Mucosa of stomach (tissue), 1 donor: ENCODE data around the gene HMGCR.
"Not testable (repeated sequence)": the region's sequence is repeated elsewhere in the genome, so short reads cannot be mapped to it uniquely, and the experiment has no call there.

Experiments used
- H3K27me3 ChIP-seq: one replicate; pipeline ENCODE4 v1.7.0; 2013; ENCODE audit warnings: mild to moderate bottlenecking, low read length; ENCODE audit not compliant: control insufficient read depth, insufficient read depth
- H3K36me3 ChIP-seq: one replicate; pipeline ENCODE4 v1.7.0; 2013; ENCODE audit warnings: low read length; ENCODE audit not compliant: control insufficient read depth, insufficient read depth
- H3K4me1 ChIP-seq: one replicate; pipeline ENCODE4 v1.7.0; 2013; ENCODE audit warnings: mild to moderate bottlenecking, low read length; ENCODE audit not compliant: control insufficient read depth, insufficient read depth
- H3K4me3 ChIP-seq: one replicate; pipeline ENCODE4 v1.7.0; 2013; ENCODE audit warnings: low read length
- H3K9ac ChIP-seq: one replicate; pipeline ENCODE4 v1.7.0; 2013; ENCODE audit warnings: mild to moderate bottlenecking, low read length, moderate library complexity
- H3K9me3 ChIP-seq: one replicate; pipeline ENCODE4 v1.7.0; 2013; ENCODE audit warnings: mild to moderate bottlenecking, low read length, moderate library complexity; ENCODE audit not compliant: control insufficient read depth
- donor health status: Pancreatic carcinoma.

HMGCR gene

GRCh38 chr5:75336615-75337336 is at the start of gene HMGCR:
Gene HMGCR, plus strand, starts transcription at chr5:75337220. Its CDS starts 5,386 bp downstream, at chr5:75342606.
- Histone ChIP-seq H3K9me3 (no peaks in the 10 kb centered on the region), H3K4me1 (peaks cover 16% of the 10 kb centered on the region), H3K27me3 (no peaks in the 10 kb centered on the region), H3K36me3 (no peaks in the 10 kb centered on the region), H3K9ac (peak within 1 kb of the TSS; percentile 90), H3K4me3 (peak within 1 kb of the TSS; percentile 90)

- H3K4me3 ChIP-seq, H3K9ac ChIP-seq, H3K4me1 ChIP-seq, H3K27me3 ChIP-seq, H3K36me3 ChIP-seq, H3K9me3 ChIP-seq: not testable (repeated sequence)
Observed at GRCh38 chr5:75291844-75292243, 45.2 kb upstream of the HMGCR start.

- Histone ChIP-seq H3K36me3 (no peaks in the 10 kb centered on the region), H3K27me3 (no peaks in the 10 kb centered on the region), H3K4me3 (no peak overlapping the region), H3K9me3 (no peaks in the 10 kb centered on the region), H3K9ac (no peak overlapping the region), H3K4me1 (no peaks in the 10 kb centered on the region)
Observed at GRCh38 chr5:75300084-75300483, 36.9 kb upstream of the HMGCR start.

DNA sequence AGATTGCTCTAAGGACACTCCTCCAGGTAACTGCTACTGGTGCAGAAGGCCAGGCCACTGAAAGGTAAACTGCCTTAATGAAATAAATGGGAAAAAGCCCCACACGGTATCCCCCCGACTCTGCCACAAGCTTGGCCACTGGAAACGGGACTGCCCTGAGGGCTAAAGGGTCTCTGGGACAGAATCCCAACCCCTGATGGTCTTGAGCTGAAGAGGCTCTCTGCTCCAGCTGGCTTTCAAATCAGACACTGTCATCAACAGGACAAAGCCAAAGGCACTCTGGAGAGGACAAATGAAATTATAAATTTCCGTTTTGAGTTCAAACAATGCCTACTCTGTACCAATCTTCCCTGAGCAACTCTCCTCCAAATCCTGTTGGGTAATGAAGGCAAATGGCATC is 33.6 kb upstream of the HMGCR start:
- H3K9ac ChIP-seq: no peak overlapping the region
- no peaks in the 10 kb centered on the region for H3K36me3 ChIP-seq
- no peaks in the 10 kb centered on the region for H3K27me3 ChIP-seq
- no peaks in the 10 kb centered on the region for H3K4me1 ChIP-seq
- no peaks in the 10 kb centered on the region for H3K9me3 ChIP-seq
- no peak overlapping the region for H3K4me3 ChIP-seq

DNA sequence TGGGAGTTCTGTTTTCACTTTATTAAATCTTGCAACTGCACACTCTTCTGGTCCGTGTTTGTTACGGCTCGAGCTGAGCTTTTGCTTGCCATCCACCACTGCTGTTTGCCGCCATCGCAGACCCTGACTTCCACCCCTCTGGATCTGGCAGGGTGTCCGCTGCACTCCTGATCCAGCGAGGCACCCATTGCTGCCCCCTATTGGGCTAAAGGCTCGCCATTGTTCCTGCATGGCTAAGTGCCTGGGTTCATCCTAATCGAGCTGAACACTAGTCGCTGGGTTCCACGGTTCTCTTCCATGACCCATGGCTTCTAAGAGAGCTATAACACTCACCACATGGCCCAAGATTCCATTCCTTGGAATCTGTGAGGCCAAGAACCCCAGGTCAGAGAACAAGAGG is 32.5 kb upstream of the HMGCR start:
- not testable (repeated sequence) for H3K9me3 ChIP-seq, H3K4me1 ChIP-seq, H3K27me3 ChIP-seq, H3K36me3 ChIP-seq, H3K9ac ChIP-seq, H3K4me3 ChIP-seq

DNA sequence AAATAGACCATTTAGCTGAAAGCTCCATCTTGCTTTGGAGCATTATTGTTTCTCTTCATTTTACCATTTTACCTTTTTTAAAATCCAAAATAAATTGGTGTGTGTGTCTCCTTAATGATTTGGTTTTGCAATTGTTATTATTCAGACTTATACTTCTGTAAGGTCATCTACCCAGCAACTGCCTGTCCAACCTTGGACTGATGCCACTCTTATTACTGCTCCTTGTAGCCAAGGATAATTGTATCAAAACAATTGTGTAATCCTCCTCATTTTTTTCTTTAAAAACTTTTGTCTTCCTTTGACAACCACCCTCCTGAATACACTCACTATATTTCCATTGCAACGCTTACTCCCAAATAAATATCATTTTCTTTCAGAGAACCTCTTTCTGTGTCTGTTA is 30.3 kb upstream of the HMGCR start:
- no peaks in the 10 kb centered on the region for H3K36me3 ChIP-seq
- no peak overlapping the region for H3K4me3 ChIP-seq
- H3K27me3 ChIP-seq: no peaks in the 10 kb centered on the region
- H3K9me3 ChIP-seq: no peaks in the 10 kb centered on the region
- H3K4me1 ChIP-seq: no peaks in the 10 kb centered on the region
- H3K9ac ChIP-seq: no peak overlapping the region

- Histone ChIP-seq H3K4me1 (no peaks in the 10 kb centered on the region), H3K4me3 (no peak overlapping the region), H3K27me3 (no peaks in the 10 kb centered on the region), H3K9me3 (no peaks in the 10 kb centered on the region), H3K9ac (no peak overlapping the region), H3K36me3 (no peaks in the 10 kb centered on the region)
Observed at GRCh38 chr5:75310212-75310611, 26.8 kb upstream of the HMGCR start.

- not testable (repeated sequence) for H3K27me3 ChIP-seq
Observed at GRCh38 chr5:75319148-75319547, 17.9 kb upstream of the HMGCR start.

DNA sequence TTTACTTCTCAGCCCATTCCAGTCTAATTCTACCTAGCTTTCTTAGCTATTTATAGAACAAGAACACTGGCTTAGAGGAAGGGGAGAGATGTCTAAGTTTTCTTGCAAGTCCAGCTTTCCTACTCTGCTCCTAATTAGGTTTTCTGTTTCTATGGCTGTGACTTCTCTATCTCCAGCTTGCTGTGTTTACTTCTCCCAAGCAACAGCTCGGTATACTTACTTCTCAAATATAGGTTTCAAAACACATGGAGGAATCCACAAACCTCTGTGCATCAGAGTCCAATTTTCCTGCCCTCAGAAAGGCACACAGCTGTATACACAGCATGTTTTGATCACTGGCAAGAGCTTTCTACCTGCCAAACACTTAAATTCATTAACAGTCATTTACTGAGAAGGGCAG is 17.4 kb upstream of the HMGCR start:
- peaks cover 4% of the 10 kb centered on the region for H3K4me1 ChIP-seq
- H3K27me3 ChIP-seq: peaks cover 7% of the 10 kb centered on the region
- H3K9me3 ChIP-seq: no peaks in the 10 kb centered on the region
- no peak overlapping the region for H3K9ac ChIP-seq
- H3K4me3 ChIP-seq: no peak overlapping the region
- no peaks in the 10 kb centered on the region for H3K36me3 ChIP-seq

More at GRCh38 chr5:75319148-75319547, 17.9 kb upstream of the HMGCR start:
- H3K36me3 ChIP-seq, H3K4me3 ChIP-seq, H3K9me3 ChIP-seq, H3K4me1 ChIP-seq, H3K9ac ChIP-seq: not testable (repeated sequence)

DNA sequence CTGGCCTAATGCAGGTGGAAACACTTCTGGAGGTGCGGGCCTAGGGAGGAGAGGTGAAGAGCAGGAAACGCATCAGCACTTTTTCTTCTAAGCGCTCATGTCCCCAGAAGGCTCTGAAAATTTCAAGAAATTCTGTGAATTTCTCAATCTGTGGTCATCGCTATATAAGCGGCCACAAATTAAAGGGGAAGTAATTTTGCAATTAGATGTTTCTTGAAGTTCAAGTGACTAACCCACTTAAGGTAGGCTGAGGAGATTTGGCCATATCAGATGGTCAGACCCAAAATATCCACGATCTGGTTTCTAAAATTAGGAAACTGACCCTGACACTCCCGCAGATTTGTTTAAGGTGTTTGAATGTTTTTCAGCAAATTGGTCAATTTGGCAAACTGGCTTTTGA is 16.6 kb upstream of the HMGCR start:
- H3K4me1 ChIP-seq: peaks cover 6% of the 10 kb centered on the region
- H3K9me3 ChIP-seq: no peaks in the 10 kb centered on the region
- H3K27me3 ChIP-seq: peaks cover 8% of the 10 kb centered on the region
- H3K9ac ChIP-seq: no peak overlapping the region
- no peaks in the 10 kb centered on the region for H3K36me3 ChIP-seq
- no peak overlapping the region for H3K4me3 ChIP-seq

DNA sequence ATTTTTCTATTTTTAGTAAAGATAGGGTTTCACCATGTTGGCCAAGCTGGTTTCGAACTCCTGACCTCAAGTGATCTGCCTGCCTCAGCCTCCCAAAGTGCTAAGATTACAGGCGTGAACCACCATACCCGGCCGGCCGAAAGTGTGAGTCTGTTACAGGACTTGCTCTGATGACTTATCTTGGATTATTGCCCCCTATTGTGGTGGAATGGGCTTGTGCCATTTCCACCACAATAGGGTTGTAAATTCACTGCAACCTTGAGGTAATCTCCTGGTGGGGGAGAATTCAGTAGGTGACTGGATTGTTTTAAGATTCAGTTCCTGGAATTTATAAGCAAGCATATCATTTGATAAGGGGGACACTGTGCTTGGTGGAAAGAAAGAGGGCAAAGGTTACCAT is 15.0 kb upstream of the HMGCR start:
- Histone ChIP-seq H3K4me1 (peaks cover 6% of the 10 kb centered on the region), H3K36me3 (no peaks in the 10 kb centered on the region), H3K9me3 (no peaks in the 10 kb centered on the region), H3K27me3 (peaks cover 8% of the 10 kb centered on the region), H3K4me3 (no peak overlapping the region), H3K9ac (no peak overlapping the region)

GRCh38 chr5:75324791-75325190 is 12.2 kb upstream of the HMGCR start:
- H3K4me3 ChIP-seq: no peak overlapping the region
- no peaks in the 10 kb centered on the region for H3K9me3 ChIP-seq
- peaks cover 6% of the 10 kb centered on the region for H3K4me1 ChIP-seq
- H3K9ac ChIP-seq: no peak overlapping the region
- H3K27me3 ChIP-seq: peaks cover 14% of the 10 kb centered on the region
- H3K36me3 ChIP-seq: no peaks in the 10 kb centered on the region

- Histone ChIP-seq H3K36me3 (no peaks in the 10 kb centered on the region), H3K4me3 (no peak overlapping the region), H3K9me3 (no peaks in the 10 kb centered on the region), H3K27me3 (peaks cover 14% of the 10 kb centered on the region), H3K9ac (no peak overlapping the region), H3K4me1 (peaks cover 6% of the 10 kb centered on the region)
Observed at GRCh38 chr5:75325242-75325641, 11.8 kb upstream of the HMGCR start.
